ENCODE measurements around the gene KLHDC8A.

Gene KLHDC8A

DNA sequence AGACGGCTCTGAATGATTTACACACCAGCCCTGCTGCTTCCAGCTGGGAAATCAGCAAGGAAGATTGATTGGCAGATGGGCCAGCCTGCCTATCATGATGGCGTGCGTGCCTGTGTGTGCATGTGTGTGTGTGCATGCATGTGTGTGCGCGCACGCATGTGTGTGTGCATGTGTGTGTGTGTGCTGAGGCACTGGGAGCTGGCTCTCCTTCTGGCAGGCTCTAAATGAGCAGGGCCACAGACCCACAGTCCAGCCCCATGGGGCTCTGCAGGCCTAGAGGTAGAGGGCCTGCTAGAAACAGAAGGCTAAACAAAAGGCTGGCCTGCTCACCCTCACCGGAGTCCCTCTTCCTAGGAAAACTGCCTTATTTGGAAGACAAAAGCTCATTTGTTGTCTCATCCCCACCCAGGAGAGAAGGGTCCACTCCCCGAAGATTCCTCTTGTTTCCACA lies 6.0 kb downstream of the KLHDC8A start (continued):
- TF ChIP-seq PRDM1 (tag by site-specific recombination; IDR thresholded peaks at IDR 0.05) = no peak
- TF ChIP-seq ZNF174 (tag by site-specific recombination; IDR thresholded peaks at IDR 0.05) = no peak
- no peak for TF ChIP-seq ZNF133 (tag by site-specific recombination; IDR thresholded peaks at IDR 0.05)

DNA sequence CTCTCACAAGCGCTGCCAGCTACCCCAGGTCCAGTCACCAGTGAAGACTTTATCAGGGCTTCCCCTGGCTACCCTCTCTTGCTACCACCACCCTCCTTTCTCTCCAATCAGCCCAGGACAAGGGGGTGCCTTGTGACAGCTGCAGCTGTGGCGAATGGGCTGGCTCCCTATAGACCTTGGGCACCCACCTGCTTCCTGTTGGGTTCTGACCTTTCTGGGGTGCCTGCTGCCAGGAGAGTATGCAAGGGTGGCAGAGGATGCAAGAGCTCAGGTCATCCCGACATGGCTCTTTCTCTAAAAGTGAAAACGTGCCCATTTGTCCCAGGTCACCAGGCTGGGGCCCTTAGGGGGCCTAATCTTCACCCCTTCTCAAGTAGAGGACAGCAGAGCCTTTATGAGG lies 6.6 kb downstream of the KLHDC8A start:
- H3K9me3 ChIP-seq (ENCODE audit: control insufficient read depth, insufficient read depth, low read depth, low read length) = no peaks in the 10 kb centered on the region
- no peaks in the 10 kb centered on the region; the same call in 1 of the 2 replicates for H3K4me1 ChIP-seq (ENCODE audit: control insufficient read depth, insufficient read depth, low read length)
- ChIA-PET CTCF (interaction anchor here (0.6 to 4.3 kb wide), 9 partner anchors 14 to 490 kb away, joined by 3 to 62 read pairs (median 6); no protein-coding TSS in a partner anchor), POLR2A (no interaction called here)
- H3K36me3 ChIP-seq (ENCODE audit: control insufficient read depth in 2 of 2, insufficient read depth in 1 of 2, low read length in 2 of 2) = no peaks in the 10 kb centered on the region
- H3K4me3 ChIP-seq (ENCODE audit: low read depth, low read length) = no peak overlapping the region
- no peak overlapping the region for H3K27ac ChIP-seq (ENCODE audit: extremely low read depth, low read depth, low read length)
- TF ChIP-seq ZBTB20 (tag by site-specific recombination; IDR thresholded peaks at IDR 0.05) = no peak
- no peak for TF ChIP-seq IKZF3 (tag by site-specific recombination; IDR thresholded peaks at IDR 0.05)
- TF ChIP-seq, protein P1, sequence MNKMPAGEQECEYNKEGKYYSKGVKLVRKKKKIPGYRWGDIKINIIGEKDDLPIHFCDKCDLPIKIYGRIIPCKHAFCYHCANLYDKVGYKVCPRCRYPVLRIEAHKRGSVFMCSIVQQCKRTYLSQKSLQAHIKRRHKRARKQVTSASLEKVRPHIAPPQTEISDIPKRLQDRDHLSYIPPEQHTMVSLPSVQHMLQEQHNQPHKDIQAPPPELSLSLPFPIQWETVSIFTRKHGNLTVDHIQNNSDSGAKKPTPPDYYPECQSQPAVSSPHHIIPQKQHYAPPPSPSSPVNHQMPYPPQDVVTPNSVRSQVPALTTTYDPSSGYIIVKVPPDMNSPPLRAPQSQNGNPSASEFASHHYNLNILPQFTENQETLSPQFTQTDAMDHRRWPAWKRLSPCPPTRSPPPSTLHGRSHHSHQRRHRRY (tag by site-specific recombination; IDR thresholded peaks at IDR 0.05) = no peak
- TF ChIP-seq ZNF341 (tag by site-specific recombination; IDR thresholded peaks at IDR 0.05; ENCODE audit: low read depth) = no peak
- TF ChIP-seq, protein P2, sequence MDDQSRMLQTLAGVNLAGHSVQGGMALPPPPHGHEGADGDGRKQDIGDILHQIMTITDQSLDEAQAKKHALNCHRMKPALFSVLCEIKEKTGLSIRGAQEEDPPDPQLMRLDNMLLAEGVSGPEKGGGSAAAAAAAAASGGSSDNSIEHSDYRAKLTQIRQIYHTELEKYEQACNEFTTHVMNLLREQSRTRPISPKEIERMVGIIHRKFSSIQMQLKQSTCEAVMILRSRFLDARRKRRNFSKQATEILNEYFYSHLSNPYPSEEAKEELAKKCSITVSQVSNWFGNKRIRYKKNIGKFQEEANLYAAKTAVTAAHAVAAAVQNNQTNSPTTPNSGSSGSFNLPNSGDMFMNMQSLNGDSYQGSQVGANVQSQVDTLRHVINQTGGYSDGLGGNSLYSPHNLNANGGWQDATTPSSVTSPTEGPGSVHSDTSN (CRISPR knock-in tag; IDR thresholded peaks at IDR 0.05) = no peak
- no peak for TF ChIP-seq ZNF404 (tag by site-specific recombination; IDR thresholded peaks at IDR 0.05)
- TF ChIP-seq OVOL3 (tag by site-specific recombination; IDR thresholded peaks at IDR 0.05) = no peak

DNA sequence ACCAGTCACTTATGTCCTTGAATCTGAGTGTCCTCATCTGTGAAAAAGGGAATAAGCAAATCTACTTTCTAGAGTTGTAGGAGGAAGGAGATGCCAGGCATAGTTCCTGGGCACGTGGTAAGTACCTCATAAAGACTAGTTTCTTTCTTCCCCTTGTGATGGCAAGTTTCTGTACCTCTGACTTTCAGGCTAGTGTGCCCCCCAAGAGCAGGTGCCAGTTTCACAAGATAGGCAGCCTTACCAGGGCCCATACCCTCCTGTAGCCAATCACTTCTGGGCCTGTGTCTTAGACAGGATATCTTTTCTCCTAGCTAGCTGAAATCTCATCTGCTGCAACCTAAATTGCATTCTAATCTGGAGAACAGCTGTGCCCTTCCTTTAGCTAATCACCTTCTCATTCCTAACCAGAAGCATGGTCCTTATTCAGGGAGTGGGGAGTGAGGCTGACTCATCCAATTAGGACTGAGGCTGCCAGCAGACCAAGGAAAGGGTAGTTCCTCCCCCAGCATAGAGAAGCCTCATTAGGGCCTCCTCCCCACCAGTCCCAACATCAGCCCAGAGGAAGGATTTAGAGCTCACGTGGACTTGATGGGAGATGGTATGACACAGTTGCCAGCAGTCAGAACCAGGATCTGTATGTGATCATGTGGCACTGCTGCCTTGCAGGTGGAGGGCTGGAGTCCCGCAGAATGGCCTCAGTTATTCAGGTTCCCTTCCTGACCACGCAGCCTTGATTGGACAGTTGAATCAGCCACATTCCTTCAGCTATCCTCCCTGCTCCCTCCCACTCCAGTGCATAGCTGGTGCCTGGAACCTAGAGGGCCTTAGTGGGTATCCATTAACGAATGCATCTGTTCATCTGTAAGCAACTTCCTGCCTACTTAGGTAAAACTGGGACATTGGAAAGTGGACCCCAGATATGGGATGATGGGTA lies 7.9 kb downstream of the KLHDC8A start:
- Histone ChIP-seq H3K4me1 (ENCODE audit: control insufficient read depth, insufficient read depth, low read length) (peaks cover 5% of the 10 kb centered on the region; the same call in 1 of the 2 replicates), H3K27ac (ENCODE audit: extremely low read depth, low read depth, low read length) (no peak overlapping the region), H3K36me3 (ENCODE audit: control insufficient read depth in 2 of 2, insufficient read depth in 1 of 2, low read length in 2 of 2) (no peaks in the 10 kb centered on the region), H3K4me3 (ENCODE audit: low read depth, low read length) (no peak overlapping the region), H3K9me3 (ENCODE audit: control insufficient read depth, insufficient read depth, low read depth, low read length) (no peaks in the 10 kb centered on the region)
- ChIA-PET POLR2A (interaction anchor here (1.4 kb wide), 1 partner anchor 283 kb away, joined by 3 read pairs; the partner anchor contains the start of gene ELK4), CTCF (interaction anchor here (0.6 to 4.3 kb wide), 14 partner anchors 13 to 576 kb away, joined by 3 to 62 read pairs (median 3); no protein-coding TSS in a partner anchor)
- TF ChIP-seq, protein P3, sequence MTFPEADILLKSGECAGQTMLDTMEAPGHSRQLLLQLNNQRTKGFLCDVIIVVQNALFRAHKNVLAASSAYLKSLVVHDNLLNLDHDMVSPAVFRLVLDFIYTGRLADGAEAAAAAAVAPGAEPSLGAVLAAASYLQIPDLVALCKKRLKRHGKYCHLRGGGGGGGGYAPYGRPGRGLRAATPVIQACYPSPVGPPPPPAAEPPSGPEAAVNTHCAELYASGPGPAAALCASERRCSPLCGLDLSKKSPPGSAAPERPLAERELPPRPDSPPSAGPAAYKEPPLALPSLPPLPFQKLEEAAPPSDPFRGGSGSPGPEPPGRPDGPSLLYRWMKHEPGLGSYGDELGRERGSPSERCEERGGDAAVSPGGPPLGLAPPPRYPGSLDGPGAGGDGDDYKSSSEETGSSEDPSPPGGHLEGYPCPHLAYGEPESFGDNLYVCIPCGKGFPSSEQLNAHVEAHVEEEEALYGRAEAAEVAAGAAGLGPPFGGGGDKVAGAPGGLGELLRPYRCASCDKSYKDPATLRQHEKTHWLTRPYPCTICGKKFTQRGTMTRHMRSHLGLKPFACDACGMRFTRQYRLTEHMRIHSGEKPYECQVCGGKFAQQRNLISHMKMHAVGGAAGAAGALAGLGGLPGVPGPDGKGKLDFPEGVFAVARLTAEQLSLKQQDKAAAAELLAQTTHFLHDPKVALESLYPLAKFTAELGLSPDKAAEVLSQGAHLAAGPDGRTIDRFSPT (tag by site-specific recombination; IDR thresholded peaks at IDR 0.05) = no peak
- no peak for TF ChIP-seq ZNF677 (tag by site-specific recombination; IDR thresholded peaks at IDR 0.05)
- TF ChIP-seq ZNF654 (tag by site-specific recombination; IDR thresholded peaks at IDR 0.05; ENCODE audit: low read depth) = no peak
- no peak for TF ChIP-seq MEIS1 (CRISPR knock-in tag; IDR thresholded peaks at IDR 0.05; ENCODE audit: borderline replicate concordance)
- no peak for TF ChIP-seq ZBTB8A (tag by site-specific recombination; IDR thresholded peaks at IDR 0.05)
- TF ChIP-seq ZNF341 (tag by site-specific recombination; IDR thresholded peaks at IDR 0.05; ENCODE audit: low read depth) = peak; percentile 65
- no peak for TF ChIP-seq YY1 (tag by site-specific recombination; IDR thresholded peaks at IDR 0.05)
- TF ChIP-seq ZNF624 (tag by site-specific recombination; IDR thresholded peaks at IDR 0.05) = no peak
- TF ChIP-seq OSR2 (tag by site-specific recombination; IDR thresholded peaks at IDR 0.05) = 0 out of 2 replicates have a peak, but pooled peaks have one; percentile 56
- no peak for TF ChIP-seq KLF10 (tag by site-specific recombination; IDR thresholded peaks at IDR 0.05)
- no peak for TF ChIP-seq MYNN (tag by site-specific recombination; IDR thresholded peaks at IDR 0.05; ENCODE audit: borderline replicate concordance)
- TF ChIP-seq ZNF555 (tag by site-specific recombination; conservative IDR thresholded peaks at IDR 0.05) = no peak
- TF ChIP-seq ZNF530 (tag by site-specific recombination; IDR thresholded peaks at IDR 0.05; ENCODE audit: low read depth) = no peak
- TF ChIP-seq ZBTB17 (tag by site-specific recombination; IDR thresholded peaks at IDR 0.05) = peak; percentile 76
- peak; percentile 68; the same call in 1 of the 2 replicates for TF ChIP-seq ZNF10 (tag by site-specific recombination; IDR thresholded peaks at IDR 0.05)
- TF ChIP-seq ZNF660 (tag by site-specific recombination; IDR thresholded peaks at IDR 0.05) = 0 out of 2 replicates have a peak, but pooled peaks have one; percentile 21
- TF ChIP-seq ZNF768 (tag by site-specific recombination; IDR thresholded peaks at IDR 0.05) = no peak

All from HEK293 (cell line).